ENCODE measurements around the gene EIF1AX. TPM values are rescaled to one million over a fixed set of nuclear protein-coding genes. Genes with fewer than 3 reads are reported as not detected.
A peak's percentile ranks its signal among the peaks of the same experiment; 100 is the strongest.

Gene EIF1AX
- total and polyA plus RNA-seq, 2 donors: 45.7 to 69.3 TPM

GRCh38 chrX:20116087-20116576 is 25.5 kb downstream of the EIF1AX start:
- Histone ChIP-seq H3K36me3 (ENCODE audit: insufficient read depth) (no peaks in the 10 kb centered on the region), H3K4me1 (ENCODE audit: insufficient read depth) (no peaks in the 10 kb centered on the region), H3K4me3 (ENCODE audit: low read depth, low read length) (peak overlapping the region; percentile 21), H3K27ac (ENCODE audit: low read depth) (no peak overlapping the region)
- no peak for DNase-seq (ENCODE audit: extremely low spot score)
- 5% methylated on average over 47 of the region's 47 CpGs for WGBS

GRCh38 chrX:20112022-20112774 is 29.4 kb downstream of the EIF1AX start:
- 87% methylated on average over 14 of the region's 14 CpGs for WGBS
- H3K27ac ChIP-seq (ENCODE audit: low read depth): no peak overlapping the region
- DNase-seq (ENCODE audit: extremely low spot score): no peak
- H3K4me3 ChIP-seq (ENCODE audit: low read depth, low read length): no peak overlapping the region
- no peaks in the 10 kb centered on the region for H3K4me1 ChIP-seq (ENCODE audit: insufficient read depth)
- H3K36me3 ChIP-seq (ENCODE audit: insufficient read depth): no peaks in the 10 kb centered on the region

GRCh38 chrX:20111271-20111670 is 30.4 kb downstream of the EIF1AX start:
- no peaks in the 10 kb centered on the region for H3K36me3 ChIP-seq (ENCODE audit: insufficient read depth)
- no peak overlapping the region for H3K27ac ChIP-seq (ENCODE audit: low read depth)
- no peaks in the 10 kb centered on the region for H3K4me1 ChIP-seq (ENCODE audit: insufficient read depth)
- no peak for DNase-seq (ENCODE audit: extremely low spot score)
- WGBS: 95% methylated on average over 10 of the region's 10 CpGs
- no peak overlapping the region for H3K4me3 ChIP-seq (ENCODE audit: low read depth, low read length)

DNA sequence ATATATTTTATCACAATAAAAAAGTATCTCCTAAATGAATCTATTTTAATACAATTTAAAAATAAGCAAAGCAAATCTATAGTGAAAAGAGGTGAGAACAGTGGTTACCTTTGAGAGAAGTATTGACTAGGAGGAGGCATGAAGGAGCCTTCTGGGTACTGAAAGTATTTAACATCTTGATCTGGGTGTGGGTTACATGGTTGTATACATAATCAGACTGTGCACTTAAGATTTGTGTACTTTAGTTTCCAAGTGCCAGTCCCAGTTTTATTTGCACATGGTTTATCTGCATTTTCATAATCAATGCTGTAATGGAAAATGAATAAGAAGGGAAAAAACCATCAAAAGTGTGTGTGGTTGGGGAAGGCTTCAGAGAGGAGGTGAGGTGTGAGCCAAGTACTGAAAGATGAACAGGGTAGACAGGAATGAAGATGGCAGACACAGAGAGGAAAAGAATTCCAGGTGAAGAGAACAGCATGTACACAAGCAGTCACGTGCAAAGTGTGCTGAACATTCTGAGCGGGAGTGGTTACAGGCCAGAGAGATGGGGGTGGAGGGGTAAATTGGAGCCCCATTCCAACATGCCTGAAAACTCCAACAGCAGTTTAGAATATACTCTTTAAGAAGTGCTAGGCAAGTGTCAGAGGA is 39.6 kb downstream of the EIF1AX start:
- Histone ChIP-seq H3K27ac (ENCODE audit: low read depth) (no peak overlapping the region), H3K4me1 (ENCODE audit: insufficient read depth) (no peaks in the 10 kb centered on the region), H3K4me3 (ENCODE audit: low read depth, low read length) (no peak overlapping the region), H3K36me3 (ENCODE audit: insufficient read depth) (no peaks in the 10 kb centered on the region)
- no peak for DNase-seq (ENCODE audit: extremely low spot score)
- WGBS: 87% methylated on average over 2 of the region's 2 CpGs

GRCh38 chrX:20091499-20091898 is 50.1 kb downstream of the EIF1AX start:
- no peak for DNase-seq (ENCODE audit: extremely low spot score)
- H3K27ac ChIP-seq (ENCODE audit: low read depth): no peak overlapping the region
- WGBS: 62% methylated on average over 3 of the region's 3 CpGs
- no peaks in the 10 kb centered on the region for H3K36me3 ChIP-seq (ENCODE audit: insufficient read depth)
- no peaks in the 10 kb centered on the region for H3K4me1 ChIP-seq (ENCODE audit: insufficient read depth)
- no peak overlapping the region for H3K4me3 ChIP-seq (ENCODE audit: low read depth, low read length)

DNA sequence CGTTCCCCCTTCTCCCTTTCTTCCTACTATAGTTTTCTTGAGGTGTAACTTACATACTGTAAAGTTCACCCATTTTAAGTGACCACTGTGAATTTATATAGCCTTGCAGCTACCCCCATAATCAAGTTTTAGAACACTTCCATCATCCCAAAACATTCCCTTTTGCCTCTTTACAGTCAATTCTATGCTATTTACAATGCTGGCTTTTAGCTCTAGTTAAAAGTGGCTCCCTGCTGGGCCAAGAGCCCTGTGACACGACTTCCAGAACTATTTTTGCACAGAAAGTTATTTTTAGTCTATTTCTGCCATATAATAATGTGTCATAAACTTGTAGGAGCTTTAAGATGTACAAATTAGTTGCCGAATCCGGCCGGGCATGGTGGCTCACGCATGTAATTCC is 51.8 kb downstream of the EIF1AX start:
- DNase-seq (ENCODE audit: extremely low spot score): no peak
- H3K27ac ChIP-seq (ENCODE audit: low read depth): no peak overlapping the region
- WGBS: 73% methylated on average over 6 of the region's 6 CpGs
- no peaks in the 10 kb centered on the region for H3K36me3 ChIP-seq (ENCODE audit: insufficient read depth)
- no peak overlapping the region for H3K4me3 ChIP-seq (ENCODE audit: low read depth, low read length)
- no peaks in the 10 kb centered on the region for H3K4me1 ChIP-seq (ENCODE audit: insufficient read depth)

- no peaks in the 10 kb centered on the region for H3K4me1 ChIP-seq (ENCODE audit: insufficient read depth)
- 85% methylated on average over 1 of the region's 1 CpG for WGBS
- no peak for DNase-seq (ENCODE audit: extremely low spot score)
- no peak overlapping the region for H3K4me3 ChIP-seq (ENCODE audit: low read depth, low read length)
- H3K36me3 ChIP-seq (ENCODE audit: insufficient read depth): no peaks in the 10 kb centered on the region
- H3K27ac ChIP-seq (ENCODE audit: low read depth): no peak overlapping the region
These were observed 61.4 kb downstream of the EIF1AX start for GRCh38 chrX:20080277-20080676.

Small RNAs within 50 kb of the gene (small RNA-seq; reads per million reads assigned to genes)
- gene RF00493: 51.3 reads per million, percentile 96 among the genes with 10 or more reads in this experiment
- gene RF00494: not detected

Other genes starting within 250 kb of the EIF1AX start
- gene BCLAF3, start 150.8 kb downstream of the EIF1AX start, total RNA-seq: 25.6 TPM
- 3.8 TPM for gene BCLAF3, start 150.8 kb downstream of the EIF1AX start, polyA plus RNA-seq
- gene MAP7D2, start 24.9 kb downstream of the EIF1AX start, total RNA-seq: 0.21 TPM
- 0.46 TPM for gene MAP7D2, start 24.9 kb downstream of the EIF1AX start, polyA plus RNA-seq
- 65.8 TPM for gene RPS6KA3, start 125.1 kb upstream of the EIF1AX start, total RNA-seq
- gene RPS6KA3, start 125.1 kb upstream of the EIF1AX start, polyA plus RNA-seq: 20.2 TPM